Activated T-cell treated with anti-CD3 and anti-CD28 coated beads for 24 hours (primary cell): ENCODE measurements around the gene IQCN.

Experiments
- DNase-seq: peaks from one replicate; pipeline ENCODE4 v3.0.0-alpha.2; 2020; ENCODE audit warnings: low read depth

IQCN gene

DNA sequence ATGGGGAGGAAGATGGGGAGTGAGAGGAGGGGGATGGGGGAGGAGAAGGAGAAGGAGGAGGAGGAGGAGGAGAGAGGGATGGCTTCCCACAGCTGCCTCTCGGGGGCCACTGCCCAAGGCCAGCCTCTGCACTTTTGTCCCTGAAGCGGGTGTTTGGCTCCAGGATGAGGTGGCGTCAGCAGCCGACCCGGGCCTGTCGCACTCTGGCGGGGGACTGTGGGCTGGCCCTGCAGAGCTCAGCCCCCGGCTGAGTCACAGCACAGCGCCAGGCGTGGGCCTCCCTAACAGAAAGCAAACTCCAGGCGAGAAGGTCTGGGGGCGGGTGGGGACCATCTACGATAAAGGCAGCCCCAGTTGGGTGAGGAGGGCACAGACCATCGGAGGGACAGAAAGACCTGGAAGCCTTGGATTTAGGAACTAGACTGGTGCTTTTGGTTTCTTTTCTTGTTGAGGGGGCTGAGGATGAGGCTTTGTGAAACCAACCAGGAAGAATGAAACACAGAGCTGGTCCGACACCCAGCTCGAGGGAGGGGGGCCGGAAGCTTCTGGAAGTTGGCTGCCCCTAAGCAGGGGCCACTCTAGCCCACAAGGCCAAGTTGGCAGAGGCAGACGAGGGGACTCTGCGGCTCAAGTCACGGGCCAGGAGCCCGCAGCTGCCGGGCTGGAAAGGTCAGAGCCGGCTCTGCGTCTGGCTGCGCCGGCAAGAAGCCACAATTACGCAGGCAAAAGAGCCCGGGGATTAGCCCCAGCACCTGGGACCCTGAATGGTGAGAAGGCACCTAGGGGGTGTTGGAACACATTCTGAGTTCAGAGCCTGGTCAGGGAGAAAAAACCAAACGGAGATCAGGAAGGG, 30.4 kb upstream of the IQCN start:
- peak; percentile 78 for DNase-seq

GRCh38 chr19:18304208-18304457, 29.9 kb upstream of the IQCN start:
- no peak for DNase-seq

- DNase-seq: no peak
Measured at GRCh38 chr19:18301718-18302111, 27.5 kb upstream of the IQCN start.

- no peak for DNase-seq
Measured at GRCh38 chr19:18300930-18301717, 26.9 kb upstream of the IQCN start.

DNA sequence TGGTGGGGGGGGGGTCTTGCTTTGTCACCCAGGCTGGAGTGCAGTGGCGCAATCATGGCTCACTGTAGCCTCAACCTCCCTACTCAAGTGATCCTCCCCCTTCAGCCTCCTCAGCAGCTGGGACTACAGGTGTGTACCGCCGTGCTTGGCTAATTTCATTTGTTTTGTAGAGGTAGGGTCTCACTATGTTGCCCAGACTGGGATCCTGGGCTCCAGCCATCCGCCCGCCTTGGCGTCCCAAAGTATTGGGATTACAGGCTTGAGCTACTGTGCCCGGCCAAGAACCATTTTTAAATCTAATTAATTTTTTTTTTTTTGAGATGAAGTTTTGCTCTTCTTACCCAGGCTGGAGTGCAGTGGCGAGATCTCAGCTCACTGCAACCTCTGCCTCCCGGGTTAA, 25.4 kb upstream of the IQCN start:
- DNase-seq: no peak

- no peak for DNase-seq
Measured at GRCh38 chr19:18298601-18299000, 24.3 kb upstream of the IQCN start.

DNA sequence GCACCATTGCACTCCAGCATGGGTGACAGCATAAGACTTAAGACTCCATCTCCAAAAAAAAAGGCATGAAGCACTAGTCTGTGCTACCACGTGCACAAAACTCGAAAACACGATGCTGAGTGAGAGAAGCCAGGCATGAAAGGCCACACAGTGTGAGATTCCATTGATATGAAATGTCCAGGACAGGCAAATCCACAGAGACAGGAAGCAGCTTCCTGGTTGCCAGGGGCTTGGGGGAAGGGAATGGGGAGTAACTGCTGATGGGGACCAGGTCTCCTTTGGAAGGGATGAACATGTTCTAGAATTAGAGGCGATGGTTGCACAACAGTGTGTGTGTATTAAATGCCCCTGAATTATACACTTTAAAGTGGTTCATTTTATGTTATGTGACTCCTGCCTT, 23.1 kb upstream of the IQCN start:
- DNase-seq: no peak

- DNase-seq: no peak
Measured at GRCh38 chr19:18295034-18295451, 20.8 kb upstream of the IQCN start.

DNA sequence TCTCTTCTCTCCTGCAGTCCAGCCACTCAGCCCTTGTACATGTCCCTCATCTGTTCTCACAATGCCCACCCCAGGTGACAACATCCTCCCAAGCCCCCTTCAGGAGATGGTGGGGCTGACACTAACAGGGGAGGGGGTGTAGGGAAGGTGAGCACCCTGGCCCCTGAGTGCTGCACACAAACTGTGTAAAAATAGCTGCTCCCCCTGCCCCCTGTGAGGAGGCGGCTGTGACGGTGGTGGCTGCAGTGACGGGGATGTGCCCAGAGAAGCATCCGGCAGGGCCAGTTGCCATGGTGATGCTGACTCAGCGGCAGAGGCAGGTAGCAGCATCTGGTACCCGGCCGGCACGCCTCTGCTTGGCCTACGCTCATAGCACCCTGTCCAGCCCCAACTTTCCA, 20.2 kb upstream of the IQCN start:
- peak; percentile 82 for DNase-seq

GRCh38 chr19:18293642-18294466, 19.6 kb upstream of the IQCN start:
- no peak for DNase-seq

DNA sequence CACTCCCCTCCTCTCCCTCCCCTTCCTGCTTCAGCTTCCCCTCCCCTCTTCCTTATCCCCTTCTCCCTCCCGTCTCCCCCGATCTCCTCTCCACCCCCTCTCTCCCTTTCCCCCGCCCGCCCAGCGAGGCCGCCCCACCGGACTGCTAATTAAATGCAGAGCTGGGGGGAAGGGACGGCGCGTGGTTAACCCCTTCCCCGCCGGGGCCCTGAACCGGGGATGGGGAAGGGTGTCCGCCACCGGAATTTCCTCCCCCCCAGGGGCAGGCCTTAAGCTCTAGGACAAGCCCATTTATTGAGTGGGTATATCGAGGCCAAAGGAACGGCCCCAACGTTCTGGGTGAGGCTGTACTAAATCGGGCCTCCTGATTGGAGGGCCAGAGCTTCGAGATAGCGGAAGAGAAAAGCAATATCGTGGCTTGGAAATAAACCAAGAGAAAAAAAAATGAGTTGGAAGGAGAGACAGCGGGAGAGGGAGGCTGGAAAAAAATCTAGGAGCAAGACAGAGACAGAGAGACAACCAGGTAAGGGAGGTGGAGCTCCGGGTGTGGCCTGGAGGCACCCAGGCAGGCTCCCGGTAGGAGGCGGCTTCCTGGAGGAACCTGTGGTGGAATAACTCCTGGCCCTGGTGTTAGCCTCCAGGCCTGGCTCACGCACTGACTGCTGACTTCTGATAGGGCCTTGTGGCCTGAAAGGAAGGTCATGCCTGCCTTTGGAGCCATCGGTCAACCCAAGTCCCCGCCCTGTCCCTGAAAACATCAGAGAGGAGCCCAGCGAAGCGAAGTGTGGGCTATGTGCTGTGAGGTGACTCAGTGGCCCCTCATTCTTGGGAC, 18.8 kb upstream of the IQCN start:
- DNase-seq: no peak

GRCh38 chr19:18292462-18292809, 18.2 kb upstream of the IQCN start:
- no peak for DNase-seq

DNA sequence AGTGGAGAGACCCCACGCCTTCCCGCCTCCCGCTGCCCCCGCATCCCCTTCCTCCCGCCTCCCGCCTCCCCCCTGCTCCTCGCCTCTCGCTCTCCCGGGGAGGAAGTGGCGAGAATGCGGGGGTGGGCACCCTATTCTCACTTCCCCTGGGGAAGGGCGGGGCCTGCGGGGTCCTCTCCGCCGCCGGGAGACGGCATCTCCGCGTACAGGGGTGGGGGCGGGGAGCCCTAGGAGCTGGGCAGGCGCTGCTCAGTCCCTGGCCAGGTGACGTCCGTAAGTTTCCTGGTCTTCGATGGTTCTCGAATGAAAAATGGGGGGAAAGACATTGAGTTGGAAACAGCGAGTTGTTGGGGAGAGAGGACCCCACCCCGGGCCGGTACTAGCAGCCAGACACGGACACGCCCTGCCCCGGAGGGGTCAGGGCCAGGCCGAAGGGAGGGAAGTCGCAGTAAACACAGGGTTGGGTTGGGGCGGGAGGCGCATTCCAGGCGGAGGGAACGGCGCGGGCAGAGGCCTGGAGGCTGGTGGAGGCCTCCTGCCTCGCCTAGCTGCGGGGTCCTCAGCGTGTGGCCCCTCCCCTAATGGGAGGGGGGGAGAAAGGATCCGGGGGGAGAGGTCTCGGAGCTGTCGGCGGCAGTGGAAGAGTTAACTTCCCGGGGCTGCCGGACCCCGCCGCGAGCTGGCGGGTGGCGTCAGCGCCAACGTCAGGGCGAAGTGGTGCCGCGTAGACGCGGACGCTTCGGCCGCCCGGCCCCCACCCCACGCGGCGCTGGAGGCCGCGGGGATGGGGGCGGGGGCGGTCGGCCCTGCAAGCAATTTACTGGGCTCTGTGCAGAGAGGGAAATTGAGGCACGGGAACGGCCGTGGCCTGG, 17.6 kb upstream of the IQCN start:
- peak; percentile 78 for DNase-seq

GRCh38 chr19:18291019-18291524, 16.8 kb upstream of the IQCN start:
- DNase-seq: no peak

DNA sequence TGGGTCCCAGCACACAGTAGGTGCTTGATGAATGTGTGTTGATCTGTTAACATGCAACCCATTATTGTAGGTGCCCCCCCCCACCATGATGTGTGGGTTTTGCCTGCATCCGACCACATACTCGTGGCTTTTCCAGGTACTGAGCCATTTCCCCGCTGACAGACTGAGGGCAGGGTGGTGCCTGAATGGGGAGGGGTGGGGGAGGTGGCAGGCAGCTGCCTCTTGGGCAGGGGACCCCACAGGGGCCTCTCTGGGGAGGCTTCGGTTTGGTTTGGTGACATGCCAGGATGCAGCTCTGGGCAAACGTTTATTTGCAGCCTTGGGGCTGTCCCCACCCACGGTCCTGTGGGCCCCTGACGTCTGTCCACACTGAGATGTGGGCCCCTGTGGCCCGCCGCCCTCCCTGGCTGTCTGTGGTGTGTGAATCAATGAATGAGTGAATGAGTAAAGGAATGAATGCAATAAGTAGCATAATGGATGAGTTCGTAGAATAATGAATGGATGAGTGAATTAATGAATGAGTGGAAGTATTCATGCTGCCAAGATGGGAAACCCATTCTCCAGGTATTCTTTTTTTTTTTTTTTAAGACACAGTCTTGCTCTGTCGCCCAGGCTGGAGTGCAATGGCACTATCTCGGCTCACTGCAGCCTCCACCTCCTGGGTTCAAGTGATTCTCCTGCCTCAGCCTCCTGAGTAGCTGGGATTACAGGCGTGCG, 16.2 kb upstream of the IQCN start:
- DNase-seq: peak; percentile 83

- no peak for DNase-seq
Measured at GRCh38 chr19:18289471-18290301, 15.4 kb upstream of the IQCN start.

DNA sequence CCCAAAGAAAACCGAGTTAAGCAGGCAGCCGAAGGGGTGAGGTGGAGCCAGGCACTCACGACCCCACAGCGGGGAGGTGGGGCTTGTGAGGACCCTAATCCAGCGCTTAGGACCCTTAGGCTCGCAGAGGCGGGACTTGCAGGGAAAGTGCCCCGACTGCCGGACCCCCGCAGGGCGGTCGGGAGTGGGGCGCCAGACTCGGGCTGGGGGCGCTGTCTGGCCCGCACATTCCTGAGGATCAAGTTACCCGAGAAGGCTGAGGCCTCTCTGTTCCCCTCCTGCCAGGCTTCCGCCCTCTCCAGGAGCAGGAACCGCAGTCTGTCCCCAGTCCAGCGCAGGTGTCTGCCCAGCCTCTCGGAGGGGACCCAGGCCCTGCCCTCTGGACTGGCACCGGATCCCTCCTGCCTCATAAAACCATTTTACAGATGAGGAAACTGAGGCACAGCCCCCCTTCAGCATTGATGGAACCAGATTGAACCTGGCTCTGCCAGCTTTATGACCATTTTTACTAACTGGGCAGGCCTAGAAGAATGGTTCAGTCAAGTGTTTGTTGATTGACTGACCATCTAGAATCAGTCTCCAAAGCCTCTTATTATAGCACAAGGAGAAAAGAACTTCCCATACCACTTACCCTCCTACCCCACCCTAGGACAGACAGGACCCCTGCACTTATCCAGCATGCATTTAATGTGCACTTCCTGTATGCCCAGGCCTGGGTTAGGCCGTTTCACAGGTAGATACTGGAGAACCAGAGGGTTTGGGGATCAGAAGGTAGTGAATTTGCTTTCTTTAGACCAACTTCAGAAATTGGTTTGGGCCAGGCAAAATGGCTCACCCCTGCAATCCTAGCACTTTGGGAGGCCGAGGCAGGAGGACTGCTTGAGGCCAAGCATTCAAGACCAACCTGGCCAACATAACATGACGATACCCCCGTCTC, 13.9 kb upstream of the IQCN start:
- DNase-seq: no peak
